ENCODE measurements around the gene PNMA8C.

Gene PNMA8C

GRCh38 chr19:46428239-46429135 is at the start of gene PNMA8C:
Gene PNMA8C, minus strand, starts transcription at chr19:46428936. Its CDS starts 577 bp downstream, at chr19:46428359.
- DNase-seq, result no peak

- no peak for DNase-seq
Measured at GRCh38 chr19:46475986-46476385, 47.2 kb upstream of the PNMA8C start.

DNA sequence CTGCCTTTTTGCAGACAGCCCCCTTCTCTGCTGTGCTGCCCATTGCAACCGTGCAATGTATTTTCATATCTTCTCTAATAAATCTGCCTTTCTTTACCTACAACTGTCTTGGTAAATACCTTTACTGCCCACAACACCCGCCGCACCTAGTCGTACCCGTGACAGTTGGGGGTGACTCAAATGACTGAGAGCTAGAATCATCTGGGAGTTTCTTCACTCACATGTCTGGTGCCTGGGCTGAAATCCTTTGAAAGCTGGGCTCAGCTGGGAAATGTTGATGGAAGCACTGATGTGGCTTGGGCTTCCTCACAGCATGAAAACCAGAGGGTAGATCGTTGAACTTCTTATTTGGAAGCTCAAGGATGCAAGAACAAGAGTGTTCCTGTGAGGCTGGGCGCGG is 45.5 kb upstream of the PNMA8C start:
- DNase-seq, result no peak

- DNase-seq, result no peak
Measured at GRCh38 chr19:46472592-46472991, 43.9 kb upstream of the PNMA8C start.

- DNase-seq, result no peak
Measured at GRCh38 chr19:46471811-46472543, 43.2 kb upstream of the PNMA8C start.

DNA sequence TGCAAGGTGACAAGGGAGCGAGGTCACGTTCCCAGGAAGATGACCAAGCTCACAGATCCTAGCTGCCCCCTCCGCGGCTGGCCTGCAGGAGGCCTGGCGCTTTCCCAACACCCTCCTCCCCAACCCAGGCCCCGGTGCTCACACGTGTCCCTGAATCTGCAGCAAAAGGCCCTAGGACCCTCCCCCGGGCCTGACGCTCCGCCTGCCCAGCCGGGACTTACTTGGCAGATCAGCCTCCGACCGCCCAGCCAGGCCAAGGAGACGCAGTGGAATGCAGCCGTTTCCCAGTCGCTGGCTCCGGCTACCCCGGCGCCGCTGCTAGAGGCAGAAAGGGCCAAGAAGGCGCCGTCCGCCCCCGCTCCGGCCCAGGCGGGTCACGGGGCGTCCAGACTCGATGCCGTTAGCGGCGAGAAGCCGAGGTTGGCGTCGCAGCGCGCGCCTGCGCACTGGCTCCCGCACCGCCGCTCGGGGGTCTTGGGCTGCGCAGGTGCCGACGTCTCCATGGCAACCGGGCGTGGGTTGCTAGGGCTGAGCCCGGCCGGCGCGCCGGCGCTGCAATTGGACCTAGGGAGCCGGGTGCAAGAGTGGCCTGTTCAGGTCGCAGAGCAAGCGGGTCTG is 42.5 kb upstream of the PNMA8C start, which contains the start of gene PNMA8A:
TSS of gene PNMA8A (minus strand) at position 448 of the 618 bp plus-strand sequence. CDS start 528 bp downstream, outside the sequence.
- DNase-seq, result no peak

DNA sequence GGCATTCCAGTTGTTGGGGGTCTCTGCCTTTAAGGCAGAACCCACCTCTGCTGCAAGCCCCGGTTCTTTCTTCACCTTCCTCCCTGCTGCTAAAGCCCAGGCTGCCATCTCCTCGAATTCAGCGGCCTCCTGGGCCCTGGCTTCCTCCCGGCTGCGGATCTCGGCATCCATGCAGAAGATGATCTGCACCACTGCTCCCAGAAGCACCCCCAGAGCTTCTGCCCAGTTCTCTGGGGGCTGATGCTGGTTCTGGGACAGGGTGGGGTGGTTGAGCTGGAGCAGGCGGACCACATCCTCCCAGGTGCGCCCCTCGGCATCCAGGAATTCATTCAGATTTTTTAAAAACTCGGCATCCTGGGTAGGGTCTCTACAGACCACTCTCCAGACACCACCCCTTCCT is 41.6 kb upstream of the PNMA8C start:
- no peak for DNase-seq

GRCh38 chr19:46469541-46470185 is 40.9 kb upstream of the PNMA8C start:
- DNase-seq, result no peak

- DNase-seq, result no peak
Measured at GRCh38 chr19:46466536-46467196, 37.9 kb upstream of the PNMA8C start.

DNA sequence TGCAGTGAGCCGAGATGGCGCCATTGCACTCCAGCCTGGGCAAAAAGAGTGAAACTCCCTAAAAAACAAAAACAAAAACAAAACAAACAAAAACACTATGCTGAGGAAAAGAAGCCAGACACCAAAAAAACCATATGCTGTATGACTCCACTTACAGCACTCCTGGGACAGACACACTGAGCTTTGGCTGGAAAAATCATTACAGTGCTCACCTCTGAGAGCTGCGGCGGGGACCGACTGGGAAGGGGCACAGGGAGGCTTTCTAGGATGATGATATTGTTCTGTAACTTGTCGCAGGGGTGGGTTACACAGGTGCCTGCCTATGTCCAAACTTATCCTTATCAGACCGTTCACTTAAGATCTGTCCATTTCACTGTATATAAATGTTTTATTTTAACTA is 34.8 kb upstream of the PNMA8C start:
- DNase-seq, result no peak

DNA sequence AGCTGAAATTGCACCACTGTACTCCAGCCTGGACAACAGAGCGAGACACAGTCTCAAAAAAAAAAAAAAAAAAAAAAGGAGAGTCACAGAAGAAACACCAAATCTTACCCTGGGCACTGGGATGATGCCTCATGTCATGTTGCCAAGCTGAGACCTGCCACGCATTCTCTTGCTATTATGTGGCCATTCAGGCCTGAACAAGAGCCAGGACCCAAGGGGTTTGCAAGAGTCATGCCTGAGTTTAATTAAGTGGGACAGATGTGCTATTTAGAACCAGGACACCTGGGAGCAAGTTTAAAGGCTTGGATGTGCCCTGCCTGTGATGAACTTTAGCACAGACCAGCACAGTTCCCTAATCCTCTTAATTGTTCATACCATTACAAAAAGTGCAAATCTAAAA is 32.8 kb upstream of the PNMA8C start:
- DNase-seq, result no peak

GRCh38 chr19:46460981-46461380 is 32.2 kb upstream of the PNMA8C start:
- no peak for DNase-seq

DNA sequence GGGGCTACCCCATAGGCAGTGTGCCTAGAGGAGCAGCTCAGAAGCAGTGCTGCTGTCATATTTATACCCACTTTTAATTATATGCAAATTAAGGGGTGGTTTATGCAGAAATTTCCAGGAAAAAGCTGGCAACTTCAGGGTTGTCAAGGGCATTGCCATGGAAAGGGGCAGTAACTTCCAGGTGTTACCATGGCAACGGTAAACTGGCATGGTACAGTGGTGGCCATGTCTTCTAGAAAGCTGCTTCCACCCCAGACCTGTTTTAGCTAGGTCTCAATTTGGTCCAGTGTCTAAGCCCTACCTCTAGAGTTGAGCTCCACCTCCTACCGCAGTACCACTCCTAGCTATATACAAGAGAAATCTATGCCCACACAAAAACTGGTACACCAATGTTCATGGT is 31.3 kb upstream of the PNMA8C start:
- DNase-seq, result no peak

GRCh38 chr19:46456930-46457329 is 28.2 kb upstream of the PNMA8C start:
- no peak for DNase-seq

DNA sequence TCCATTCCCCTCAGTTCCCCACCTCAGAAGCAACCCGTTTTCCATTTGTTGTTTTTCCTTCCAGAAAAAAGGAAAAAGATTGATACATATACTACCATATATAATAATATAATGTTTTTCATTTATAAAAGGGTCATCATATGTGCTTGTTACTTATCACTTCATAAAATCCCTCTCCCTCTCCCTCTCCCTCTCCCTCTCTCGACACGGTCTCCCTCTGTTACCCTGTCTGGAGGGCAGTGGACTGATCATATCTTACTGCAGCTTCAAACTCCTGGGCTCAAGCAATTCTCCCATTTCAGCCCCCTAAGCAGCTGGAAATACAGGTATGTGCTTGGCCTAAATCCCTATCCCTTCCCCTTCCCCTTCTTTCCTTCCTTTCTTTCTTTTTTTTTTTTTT is 25.5 kb upstream of the PNMA8C start:
- DNase-seq, result no peak

GRCh38 chr19:46453661-46454060 is 24.9 kb upstream of the PNMA8C start:
- no peak for DNase-seq

- DNase-seq, result no peak
Measured at GRCh38 chr19:46452186-46452585, 23.4 kb upstream of the PNMA8C start.

DNA sequence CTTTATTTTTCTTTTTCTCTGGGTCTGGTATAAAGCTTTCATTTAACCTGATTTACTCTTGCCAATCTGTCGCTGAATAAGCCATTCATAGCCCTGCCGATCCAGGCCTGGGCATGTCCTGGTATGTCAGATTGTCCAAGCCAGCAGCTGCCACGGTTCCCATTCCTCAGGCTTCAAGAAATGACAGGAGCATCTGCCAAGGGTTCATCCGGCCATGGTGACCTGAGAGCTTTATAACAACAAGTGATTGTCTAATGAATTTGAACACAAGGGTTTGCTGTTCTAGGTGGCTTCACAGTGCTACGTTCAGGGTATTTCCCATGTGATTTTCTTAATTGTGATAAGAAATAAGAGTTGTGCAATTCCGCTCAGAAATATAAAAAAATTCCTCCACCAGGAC is 22.6 kb upstream of the PNMA8C start:
- DNase-seq, result no peak

DNA sequence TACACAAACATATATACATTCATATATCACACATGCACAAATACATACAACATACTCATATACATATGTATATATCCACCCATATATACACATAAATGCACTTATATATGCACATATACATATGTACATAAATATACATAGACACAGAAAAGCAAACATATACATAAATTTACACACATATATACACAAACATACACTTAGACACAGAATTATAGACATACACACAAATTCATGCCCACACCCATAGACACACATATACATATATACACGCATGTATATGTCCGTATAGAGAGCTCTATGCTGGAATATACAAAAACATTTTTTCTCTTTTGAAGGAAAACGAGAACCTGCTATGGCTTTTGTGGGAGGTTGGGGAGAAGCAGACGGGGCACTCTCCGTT is 22.0 kb upstream of the PNMA8C start:
- no peak for DNase-seq

- DNase-seq, result no peak
Measured at GRCh38 chr19:46449228-46449627, 20.5 kb upstream of the PNMA8C start.

DNA sequence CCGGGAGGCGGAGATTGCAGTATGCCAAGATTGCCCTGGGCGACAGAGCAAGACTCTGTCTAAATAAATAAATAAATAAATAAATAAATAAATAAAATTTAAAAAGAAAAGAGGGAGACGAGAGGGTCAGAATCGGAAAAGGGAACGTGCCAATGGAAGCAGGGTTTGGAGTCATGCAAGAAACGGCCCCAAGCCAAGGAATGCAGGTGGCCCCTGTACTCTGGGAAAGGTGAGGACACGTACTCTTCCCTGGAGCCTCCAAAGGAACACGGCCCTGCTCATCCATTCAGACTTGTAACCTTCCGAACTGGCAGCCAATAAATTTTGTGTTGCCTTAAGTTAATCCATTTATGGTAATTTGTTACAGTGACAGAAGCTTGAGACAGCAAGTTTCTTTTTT is 19.9 kb upstream of the PNMA8C start:
- no peak for DNase-seq

GRCh38 chr19:46447824-46448223 is 19.1 kb upstream of the PNMA8C start:
- DNase-seq, result no peak

GRCh38 chr19:46447006-46447405 is 18.3 kb upstream of the PNMA8C start:
- DNase-seq, result no peak
